Amygdala (tissue), 56 donors: ENCODE results near the gene MEF2C.
"Not testable (repeated sequence)": the region's sequence is repeated elsewhere in the genome, so short reads cannot be mapped to it uniquely, and the experiment has no call there.

Experiments
- DNase-seq, 56 donors: peaks; one replicate each; lab custom pipeline; 2025; lab: John Stamatoyannopoulos, UW

MEF2C gene

GRCh38 chr5:88813244-88813643 is 69.7 kb downstream of the MEF2C start:
- DNase-seq: no peak

DNA sequence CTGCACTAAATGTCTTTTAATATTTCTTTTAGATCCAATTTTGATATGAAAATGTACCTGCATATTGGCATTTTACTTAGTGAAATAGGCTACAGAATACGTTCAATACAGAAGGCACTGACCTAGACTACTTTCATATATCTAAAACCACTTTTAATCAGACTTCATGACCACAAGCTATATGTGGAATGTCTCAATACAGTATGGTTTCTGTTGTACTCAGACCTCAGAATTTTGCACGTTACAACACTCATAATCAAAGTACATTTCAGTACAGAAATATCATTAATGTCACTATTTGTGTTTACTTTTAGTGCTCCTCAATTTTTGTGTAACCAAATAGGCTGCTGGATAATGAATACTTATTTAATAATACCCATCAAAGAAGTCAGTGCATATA is 74.8 kb downstream of the MEF2C start:
- no peak for DNase-seq

- DNase-seq: no peak
Measured at GRCh38 chr5:88807327-88807726, 75.7 kb downstream of the MEF2C start.

DNA sequence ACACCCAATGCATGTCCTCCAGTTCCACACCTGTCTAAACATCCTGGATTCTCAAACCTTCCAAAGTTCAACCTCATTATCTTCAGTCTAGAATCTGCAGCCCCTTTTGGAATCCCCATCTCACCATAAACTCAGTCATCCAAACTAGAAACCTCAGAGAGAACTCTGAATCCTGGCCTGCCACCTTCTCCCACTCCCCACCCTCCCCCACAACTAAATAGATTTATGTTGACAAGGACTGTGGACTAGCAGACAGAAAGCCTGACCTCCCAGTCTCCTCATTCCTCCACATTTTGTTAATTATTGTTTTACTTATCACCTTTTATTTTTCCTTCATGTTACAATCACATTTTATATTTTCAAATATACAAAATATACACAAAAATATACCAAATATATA is 76.6 kb downstream of the MEF2C start:
- DNase-seq: no peak

DNA sequence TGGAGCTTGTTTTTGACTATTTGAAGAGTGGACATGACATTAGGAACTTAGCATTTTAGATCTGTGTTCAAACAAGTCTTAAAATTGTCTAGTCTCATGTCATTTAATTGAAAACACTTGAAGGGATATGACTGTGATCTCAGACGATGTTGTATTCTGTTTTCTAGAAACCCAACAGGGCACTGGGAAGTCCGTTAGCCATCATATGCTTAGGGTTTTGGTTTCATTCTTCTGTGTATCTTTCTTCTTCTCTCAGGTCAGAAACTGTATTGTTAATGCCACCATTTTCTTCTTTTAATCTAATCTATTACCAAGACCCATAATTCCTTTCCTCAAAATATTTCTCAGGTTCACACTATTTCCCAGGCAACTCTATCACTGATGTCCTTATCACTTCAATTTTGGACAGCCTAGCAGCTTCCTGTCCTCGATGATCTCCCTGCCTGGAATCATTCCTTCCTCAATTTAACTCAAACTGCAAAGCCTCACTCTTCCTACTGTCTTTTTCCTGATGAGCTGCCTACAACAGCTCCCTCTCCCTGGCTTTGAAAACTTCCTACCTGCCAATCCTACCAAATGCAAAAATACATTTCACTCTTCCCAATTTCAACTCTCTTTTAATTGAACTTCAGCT is 77.7 kb downstream of the MEF2C start:
- DNase-seq: no peak

GRCh38 chr5:88804444-88804843 is 78.5 kb downstream of the MEF2C start:
- DNase-seq: no peak

GRCh38 chr5:88803309-88803708 is 79.7 kb downstream of the MEF2C start:
- no peak for DNase-seq

- no peak for DNase-seq
Measured at GRCh38 chr5:88799938-88800535, 82.9 kb downstream of the MEF2C start.

DNA sequence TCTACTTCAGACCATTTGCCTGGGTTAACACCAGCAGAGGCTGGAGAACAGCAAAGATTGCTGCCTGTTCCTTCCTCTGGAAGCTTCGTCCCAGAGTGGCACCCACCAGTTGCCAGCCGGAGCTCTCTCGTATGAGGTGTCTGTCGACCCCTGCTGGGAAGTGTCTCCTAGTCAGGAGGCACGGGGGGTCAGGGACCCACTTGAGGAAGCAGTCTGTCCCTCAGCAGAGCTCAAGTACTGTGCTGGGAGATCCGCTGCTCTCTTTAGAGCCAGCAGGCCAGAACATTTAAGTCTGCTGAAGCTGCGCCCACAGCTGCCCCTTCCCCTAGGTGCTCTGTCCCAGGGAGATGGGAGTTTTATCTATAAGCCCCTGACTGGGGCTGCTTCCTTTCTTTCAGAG is 84.1 kb downstream of the MEF2C start:
- DNase-seq: not testable (repeated sequence)

GRCh38 chr5:88793797-88794196 is 89.2 kb downstream of the MEF2C start:
- not testable (repeated sequence) for DNase-seq

DNA sequence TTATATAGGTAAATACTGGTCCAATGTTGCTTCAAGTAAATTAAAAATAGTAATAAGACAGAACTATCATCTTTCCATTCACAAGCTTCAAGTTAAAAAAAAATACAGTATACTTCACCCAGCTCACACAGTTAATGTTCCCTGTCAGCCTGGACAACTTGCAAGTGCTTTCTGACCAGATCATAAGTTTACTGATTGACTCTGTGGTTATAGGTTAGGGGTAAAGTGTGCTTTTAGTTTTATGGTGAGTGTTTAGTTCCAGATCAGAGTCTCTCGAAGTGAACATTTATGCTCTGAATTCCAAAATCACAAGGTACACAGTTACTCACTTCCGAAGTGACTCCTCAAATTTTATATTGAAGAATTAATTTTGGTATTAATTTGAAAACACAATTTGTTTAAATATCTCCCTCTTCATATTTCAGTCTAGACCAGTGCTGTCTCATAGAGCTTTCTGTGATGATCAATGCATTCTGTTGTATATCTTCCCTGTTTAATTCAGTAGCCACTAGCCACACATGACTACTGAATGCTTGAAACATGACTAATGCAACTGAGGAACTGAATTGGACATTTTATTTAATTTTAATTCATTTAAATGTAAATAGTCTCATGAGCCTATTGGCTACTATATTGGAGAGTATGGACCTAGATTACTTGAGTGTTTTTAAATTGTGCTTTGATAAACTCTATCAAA is 90.7 kb downstream of the MEF2C start:
- no peak for DNase-seq

DNA sequence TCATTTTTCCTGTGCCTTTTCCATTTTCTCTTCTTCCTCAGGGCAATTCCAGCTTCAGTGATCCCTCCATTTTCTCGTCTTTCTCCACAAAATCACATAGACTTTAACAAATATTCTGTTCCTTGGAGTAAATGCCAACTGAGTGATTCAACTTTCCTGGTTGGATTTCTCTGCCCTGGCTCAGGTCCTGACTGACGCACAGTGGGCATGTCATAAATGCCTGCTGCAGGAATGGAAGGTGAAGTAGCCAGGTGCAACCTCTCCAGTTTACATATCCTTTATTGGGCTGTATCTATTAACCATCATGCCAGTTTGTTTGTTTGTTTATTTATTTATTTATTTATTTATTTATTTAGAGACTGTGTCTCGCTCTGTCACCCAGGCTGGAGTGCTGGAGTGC is 95.1 kb downstream of the MEF2C start:
- no peak for DNase-seq

GRCh38 chr5:88786789-88787188 is 96.2 kb downstream of the MEF2C start:
- no peak for DNase-seq

- DNase-seq: peak in 7 of 56 donors; percentile 6 to 39 (median 21)
Measured at GRCh38 chr5:88785746-88786565, 97.0 kb downstream of the MEF2C start.

DNA sequence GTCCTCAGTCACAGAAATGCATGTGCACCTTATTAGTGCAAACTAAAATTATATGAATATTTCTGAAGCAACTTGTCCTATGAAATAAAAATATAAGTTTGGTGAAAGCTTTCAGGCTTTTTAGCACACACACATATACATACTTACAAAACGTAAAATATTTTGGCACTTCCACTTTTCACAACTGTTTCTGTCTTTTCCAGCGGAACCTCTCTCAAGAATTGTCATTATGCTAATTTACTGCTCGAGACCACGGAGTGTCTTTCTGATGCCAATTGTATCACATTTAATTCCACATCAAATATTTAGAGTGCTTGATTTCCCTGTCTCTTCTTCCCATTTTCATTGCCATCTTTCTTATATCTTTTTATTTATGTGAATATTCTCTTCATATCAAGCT is 100.4 kb downstream of the MEF2C start:
- no peak for DNase-seq

GRCh38 chr5:88780736-88781135 is 102.2 kb downstream of the MEF2C start:
- no peak for DNase-seq

- DNase-seq: peak in 20 of 56 donors; percentile 2 to 38 (median 10)
Measured at GRCh38 chr5:88778736-88779135, 104.2 kb downstream of the MEF2C start.

DNA sequence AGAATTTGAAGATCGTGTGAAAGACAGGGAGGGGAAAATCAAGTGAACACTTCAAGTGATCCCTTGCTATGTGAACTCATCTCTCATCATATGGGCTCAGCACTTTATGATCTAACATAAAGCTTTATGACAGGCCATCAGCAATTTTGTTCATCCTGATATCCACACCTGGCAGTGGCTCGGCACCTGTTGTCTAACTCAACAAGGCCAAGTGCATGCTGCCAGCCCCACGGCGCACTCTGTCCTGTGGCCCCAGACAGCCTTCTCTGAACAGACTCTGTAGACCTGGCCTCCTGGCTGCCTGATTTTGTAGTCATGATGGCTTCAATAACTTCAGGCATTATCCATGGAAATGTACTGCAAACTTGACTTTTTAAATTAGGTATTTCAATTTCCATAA is 106.3 kb downstream of the MEF2C start:
- no peak for DNase-seq

DNA sequence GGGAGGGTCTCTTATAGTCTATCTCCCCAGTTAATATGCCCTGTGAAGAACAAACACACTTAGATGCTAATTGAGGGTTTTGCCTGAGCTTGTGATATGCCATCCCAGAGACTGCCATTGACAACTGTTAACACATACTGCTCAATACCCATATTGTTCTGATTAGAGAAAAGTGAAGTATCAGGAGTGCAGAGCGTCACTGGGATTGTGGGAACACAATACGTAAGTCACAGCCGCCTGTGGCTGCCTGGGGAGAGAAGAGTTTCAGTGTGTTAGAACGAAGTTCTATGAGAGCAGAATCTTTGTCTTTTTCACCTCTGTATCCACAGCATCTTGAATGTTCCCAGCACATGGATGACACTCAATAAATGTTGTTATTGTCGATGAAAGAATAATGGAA is 110.2 kb downstream of the MEF2C start:
- no peak for DNase-seq

GRCh38 chr5:88772047-88772446 is 110.9 kb downstream of the MEF2C start:
- DNase-seq: no peak
